H9 (cell line): ENCODE results near the gene PDE3B. TPM values are rescaled to one million over a fixed set of nuclear protein-coding genes. Genes with fewer than 3 reads are reported as not detected.

Experiments used
- DNase-seq: peaks from one replicate; pipeline ENCODE4 v3.0.0-alpha.2; 2017
- H2AFZ ChIP-seq: one replicate; pipeline ENCODE4 v1.6.1; 2013; ENCODE audit warnings: mild to moderate bottlenecking, low read length, control low read depth, moderate library complexity
- H2AK5ac ChIP-seq: 2 replicates; pipeline ENCODE4 v1.6.1; 2013; ENCODE audit warnings: low read length, control low read depth, mixed read lengths; ENCODE audit not compliant: insufficient read length
- H2BK120ac ChIP-seq: one replicate; pipeline ENCODE4 v1.6.1; 2013; ENCODE audit warnings: low read depth, mild to moderate bottlenecking, low read length, control low read depth, inconsistent platforms; ENCODE audit not compliant: poor library complexity, severe bottlenecking
- H2BK12ac ChIP-seq: 2 replicates; pipeline ENCODE4 v1.6.1; 2013; ENCODE audit warnings: low read length, control low read depth, mixed read lengths, low read depth; ENCODE audit not compliant: insufficient read length
- H2BK15ac ChIP-seq: 2 replicates; pipeline ENCODE4 v1.6.1; 2013; ENCODE audit warnings: low read depth, low read length, control low read depth
- H2BK20ac ChIP-seq: one replicate; pipeline ENCODE4 v1.6.1; 2013; ENCODE audit warnings: low read depth, mild to moderate bottlenecking, low read length, control low read depth, inconsistent platforms; ENCODE audit not compliant: poor library complexity, severe bottlenecking
- H2BK5ac ChIP-seq: 2 replicates; pipeline ENCODE4 v1.6.1; 2013; ENCODE audit warnings: low read length, control low read depth, mixed read lengths; ENCODE audit not compliant: insufficient read length
- H3K14ac ChIP-seq: 2 replicates; pipeline ENCODE4 v1.6.1; 2013; ENCODE audit warnings: low read length, control low read depth; ENCODE audit not compliant: insufficient read depth
- H3K18ac ChIP-seq: 2 replicates; pipeline ENCODE4 v1.6.1; 2013; ENCODE audit warnings: low read depth, mild to moderate bottlenecking, mixed read lengths, low read length, control low read depth; ENCODE audit not compliant: insufficient read length
- H3K23ac ChIP-seq: 2 replicates; pipeline ENCODE4 v1.6.1; 2013; ENCODE audit warnings: low read length, control low read depth, mixed read lengths, low read depth; ENCODE audit not compliant: insufficient read length
- H3K23me2 ChIP-seq: 2 replicates; pipeline ENCODE4 v1.6.1; 2013; ENCODE audit warnings: low read depth, mild to moderate bottlenecking, mixed read lengths, low read length, control low read depth; ENCODE audit not compliant: insufficient read length, poor library complexity, severe bottlenecking
- H3K27ac ChIP-seq: 2 replicates; pipeline ENCODE4 v1.5.1; 2013; ENCODE audit warnings: low read length, control low read depth, mixed read lengths, low read depth; ENCODE audit not compliant: insufficient read length
- H3K27me3 ChIP-seq: 2 replicates; pipeline ENCODE4 v1.6.1; 2013; ENCODE audit warnings: low read length, control low read depth, inconsistent platforms; ENCODE audit not compliant: insufficient read depth
- H3K4ac ChIP-seq: 2 replicates; pipeline ENCODE4 v1.6.1; 2013; ENCODE audit warnings: low read depth, mild to moderate bottlenecking, control low read depth, inconsistent platforms, low read length, moderate library complexity
- H3K4me1 ChIP-seq: 2 replicates; pipeline ENCODE4 v1.6.1; 2013; ENCODE audit warnings: low read length, control low read depth, inconsistent platforms; ENCODE audit not compliant: insufficient read depth
- H3K4me2 ChIP-seq: 2 replicates; pipeline ENCODE4 v1.6.1; 2013; ENCODE audit warnings: low read length, control low read depth, mixed read lengths; ENCODE audit not compliant: insufficient read length, insufficient read depth
- H3K56ac ChIP-seq: 2 replicates; pipeline ENCODE4 v1.6.1; 2013; ENCODE audit warnings: low read depth, mild to moderate bottlenecking, mixed read lengths, low read length, control low read depth; ENCODE audit not compliant: insufficient read length
- H3K79me1 ChIP-seq: 2 replicates; pipeline ENCODE4 v1.6.1; 2013; ENCODE audit warnings: low read depth, mild to moderate bottlenecking, moderate library complexity, low read length, control low read depth, inconsistent platforms; ENCODE audit not compliant: insufficient read depth, poor library complexity, severe bottlenecking
- H3K79me2 ChIP-seq: 2 replicates; pipeline ENCODE4 v1.6.1; 2013; ENCODE audit warnings: low read length, control low read depth, inconsistent platforms; ENCODE audit not compliant: insufficient read depth
- H3K9ac ChIP-seq: 2 replicates; pipeline ENCODE4 v1.6.1; 2013; ENCODE audit warnings: low read length, control low read depth, mixed read lengths; ENCODE audit not compliant: insufficient read length; ENCODE audit errors: extremely low read depth
- H3K9me3 ChIP-seq: one replicate; pipeline ENCODE4 v1.6.1; 2013; ENCODE audit warnings: low read depth, low read length, inconsistent platforms; ENCODE audit not compliant: control insufficient read depth
- H3T11ph ChIP-seq: one replicate; pipeline ENCODE4 v1.6.1; 2013; ENCODE audit warnings: mild to moderate bottlenecking, low read length, control low read depth, inconsistent platforms
- H4K20me1 ChIP-seq: one replicate; pipeline ENCODE4 v1.6.1; 2013; ENCODE audit not compliant: control insufficient read depth, insufficient read length, insufficient read depth
- H4K5ac ChIP-seq: 2 replicates; pipeline ENCODE4 v1.6.1; 2013; ENCODE audit warnings: low read depth, mild to moderate bottlenecking, mixed read lengths, low read length, control low read depth; ENCODE audit not compliant: insufficient read length
- H4K8ac ChIP-seq: replicated peaks from 2 replicates; pipeline ENCODE4 v1.6.1; 2013; ENCODE audit warnings: low read length, control low read depth, mixed read lengths, low read depth; ENCODE audit not compliant: insufficient read length
- H4K91ac ChIP-seq: 2 replicates; pipeline ENCODE4 v1.6.1; 2013; ENCODE audit warnings: low read depth, mild to moderate bottlenecking, moderate library complexity, mixed read lengths, low read length, control low read depth; ENCODE audit not compliant: insufficient read length
- H3K27ac Mint-ChIP-seq, 3 experiments: 2 replicates in 2 of 3; 3 replicates in 1 of 3; pipeline ENCODE4 v1.8.0; 2020 to 2021; ENCODE audit warnings: mixed read lengths in 3 of 3, mild to moderate bottlenecking in 1 of 3, moderate library complexity in 1 of 3
- H3K27me3 Mint-ChIP-seq: 2 replicates; pipeline ENCODE4 v1.8.0; 2021; ENCODE audit warnings: low read depth, mild to moderate bottlenecking, moderate library complexity, mixed read lengths
- H3K36me3 Mint-ChIP-seq, 3 experiments: 2 replicates in 2 of 3; 3 replicates in 1 of 3; pipeline ENCODE4 v1.8.0; 2020 to 2021; ENCODE audit warnings: low read depth in 3 of 3, mixed read lengths in 3 of 3; ENCODE audit not compliant: insufficient read depth in 1 of 3
- H3K4me1 Mint-ChIP-seq, 2 experiments: 2 replicates each; pipeline ENCODE4 v1.8.0; 2020; ENCODE audit warnings: mixed read lengths in 2 of 2
- H3K4me3 Mint-ChIP-seq, 2 experiments: 2 replicates in 1 of 2; 3 replicates in 1 of 2; pipeline ENCODE4 v1.8.0; 2020 to 2021; ENCODE audit warnings: mild to moderate bottlenecking in 2 of 2, mixed read lengths in 2 of 2, moderate library complexity in 1 of 2
- H3K9me3 Mint-ChIP-seq, 2 experiments: 2 replicates in 1 of 2; 3 replicates in 1 of 2; pipeline ENCODE4 v1.8.0; 2020; ENCODE audit warnings: mild to moderate bottlenecking in 2 of 2, mixed read lengths in 2 of 2, moderate library complexity in 1 of 2
- CTCF ChIP-seq: fragments of 200-600 bp; sonication (generic); conservative IDR thresholded peaks from 3 replicates; pipeline ENCODE4 v1.8.0; 2021; ENCODE audit warnings: antibody characterized with exemption, mild to moderate bottlenecking
- WGBS: extraction: QIAGEN DNeasy Blood & Tissue Kit; methylation state at CpG from one replicate; pipeline ENCODE4 v1.1.7; 2013; ENCODE audit warnings: missing lambda C conversion rate, low lambda C conversion rate, mixed read lengths; ENCODE audit not compliant: insufficient read length; ENCODE audit errors: extremely low coverage; 5-methylcytosine and 5-hydroxymethylcytosine counted together
- total RNA-seq: library from RNA; stranded (reverse); gene quantifications from 2 replicates; pipeline ENCODE4 v1.2.1, GENCODE V29; 2021

Gene PDE3B
- total RNA-seq, 1 experiment from 2014 or later, result 6.6 TPM

GRCh38 chr11:14645985-14646900 is 2.6 kb downstream of the PDE3B start:
- H2AK5ac ChIP-seq, result no peak overlapping the region
- WGBS, result 100% methylated on average over 1 of the region's 6 CpGs
- no peak overlapping the region for H2BK20ac ChIP-seq
- peaks cover 2% of the 10 kb centered on the region; the same call in 1 of the 2 replicates for H3K27me3 ChIP-seq
- Mint-ChIP-seq H3K4me3 (peak overlapping the region; percentile 79 to 94; a peak in 4 of 5 replicates), H3K9me3 (0 out of 5 replicates have a peak, but pooled peaks cover 0 to 3% of the 10 kb centered on the region in 2 experiments), H3K27me3 (peaks cover 34% of the 10 kb centered on the region), H3K4me1 (peaks cover 16 to 21% of the 10 kb centered on the region in 2 experiments), H3K27ac (no peak overlapping the region), H3K36me3 (peaks cover 0 to 8% (median 5%) of the 10 kb centered on the region in 3 experiments; a peak in 5 of 7 replicates)
- no peak overlapping the region for H3K4ac ChIP-seq
- H2BK15ac ChIP-seq, result no peak overlapping the region
- no peak overlapping the region for H4K91ac ChIP-seq
- peak overlapping the region; percentile 54 for H3K4me2 ChIP-seq
- H2BK12ac ChIP-seq, result no peak overlapping the region
- no peak overlapping the region for H4K8ac ChIP-seq
- H3K14ac ChIP-seq, result no peak overlapping the region
- no peak for TF ChIP-seq CTCF
- H3K9me3 ChIP-seq, result no peaks in the 10 kb centered on the region
- no peak overlapping the region for H3K18ac ChIP-seq
- no peak overlapping the region for H3K23ac ChIP-seq
- H3T11ph ChIP-seq, result no peak overlapping the region
- H3K56ac ChIP-seq, result no peak overlapping the region
- no peak overlapping the region for H3K9ac ChIP-seq
- no peak overlapping the region for H2BK120ac ChIP-seq
- no peak overlapping the region for H2AFZ ChIP-seq
- no peak overlapping the region for H2BK5ac ChIP-seq
- H4K20me1 ChIP-seq, result no peaks in the 10 kb centered on the region
- H3K4me1 ChIP-seq, result 0 out of 2 replicates have a peak, but pooled peaks cover 2% of the 10 kb centered on the region
- H4K5ac ChIP-seq, result no peak overlapping the region
- peaks cover 9% of the 10 kb centered on the region for H3K23me2 ChIP-seq
- no peak for DNase-seq
- H3K79me1 ChIP-seq, result no peaks in the 10 kb centered on the region
- H3K79me2 ChIP-seq, result no peaks in the 10 kb centered on the region
- H3K27ac ChIP-seq, result no peak overlapping the region
